Activated CD4-positive, alpha-beta T cell treated with anti-CD3 and anti-CD28 coated beads, Interleukin-2, amount 50 U/mL, for 4 hours (primary cell): ENCODE measurements around the gene TBC1D21.

Experiments
- DNase-seq, 2 experiments: peaks; one replicate each; pipeline ENCODE4 v3.0.0-alpha.2; 2020

The TBC1D21 gene

GRCh38 chr15:73873456-73873855 lies at the start of gene TBC1D21:
Gene TBC1D21, plus strand, starts transcription at chr15:73873564. Its CDS starts 146 bp downstream, at chr15:73873710.
- DNase-seq = no peak

GRCh38 chr15:73826711-73827251 lies 46.6 kb upstream of the TBC1D21 start:
- DNase-seq = no peak

- no peak for DNase-seq
Observed at GRCh38 chr15:73829523-73829922, 43.8 kb upstream of the TBC1D21 start.

GRCh38 chr15:73832657-73833056 lies 40.7 kb upstream of the TBC1D21 start:
- DNase-seq = no peak

GRCh38 chr15:73836845-73837244 lies 36.5 kb upstream of the TBC1D21 start:
- no peak for DNase-seq

- DNase-seq = no peak
Observed at GRCh38 chr15:73838831-73839426, 34.4 kb upstream of the TBC1D21 start.

- DNase-seq = no peak
Observed at GRCh38 chr15:73839699-73840377, 33.5 kb upstream of the TBC1D21 start.

GRCh38 chr15:73840771-73841170 lies 32.6 kb upstream of the TBC1D21 start:
- DNase-seq = no peak

- DNase-seq = no peak
Observed at GRCh38 chr15:73841756-73842725, 31.3 kb upstream of the TBC1D21 start.

- no peak for DNase-seq
Observed at GRCh38 chr15:73843787-73844186, 29.6 kb upstream of the TBC1D21 start.

GRCh38 chr15:73844356-73844755 lies 29.0 kb upstream of the TBC1D21 start:
- DNase-seq = no peak

GRCh38 chr15:73845507-73845906 lies 27.9 kb upstream of the TBC1D21 start:
- no peak for DNase-seq

GRCh38 chr15:73845907-73846306 lies 27.5 kb upstream of the TBC1D21 start:
- no peak for DNase-seq

GRCh38 chr15:73849641-73850040 lies 23.7 kb upstream of the TBC1D21 start:
- DNase-seq = no peak

GRCh38 chr15:73850228-73850627 lies 23.1 kb upstream of the TBC1D21 start:
- no peak for DNase-seq

- peak; percentile 12 to 37 for DNase-seq
Observed at GRCh38 chr15:73851689-73852088, 21.7 kb upstream of the TBC1D21 start.

GRCh38 chr15:73852507-73852906 lies 20.9 kb upstream of the TBC1D21 start:
- no peak for DNase-seq

- DNase-seq = no peak
Observed at GRCh38 chr15:73854265-73854664, 19.1 kb upstream of the TBC1D21 start.

- DNase-seq = no peak
Observed at GRCh38 chr15:73856458-73857192, 16.7 kb upstream of the TBC1D21 start.

- DNase-seq = no peak
Observed at GRCh38 chr15:73857193-73857920, 16.0 kb upstream of the TBC1D21 start.

GRCh38 chr15:73858062-73858461 lies 15.3 kb upstream of the TBC1D21 start:
- no peak for DNase-seq

- DNase-seq = no peak
Observed at GRCh38 chr15:73862276-73862675, 11.1 kb upstream of the TBC1D21 start.
